Measurements from ENCODE around the gene CD27.
A peak's percentile ranks its signal among the peaks of the same experiment; 100 is the strongest.

Gene CD27

GRCh38 chr12:6450091-6450868, 5.5 kb downstream of the CD27 start:
- H3K4me3 ChIP-seq (replicated peaks; ENCODE audit: insufficient read depth, low read length) = no peak overlapping the region
- no peak for DNase-seq (ENCODE audit: low read depth in 1 of 2, low spot score in 1 of 2)
- TF ChIP-seq CTCF (IDR thresholded peaks at IDR 0.05; ENCODE audit: insufficient read depth, low read length) (no peak), GABPA (IDR thresholded peaks at IDR 0.05; ENCODE audit: low read depth) (no peak), SPI1 (IDR thresholded peaks at IDR 0.05; ENCODE audit: borderline replicate concordance, low read depth) (no peak), POLR2AphosphoS5 (IDR thresholded peaks at IDR 0.05; ENCODE audit: low read depth) (no peak), REST (IDR thresholded peaks at IDR 0.05; ENCODE audit: insufficient replicate concordance, low read depth) (no peak)
- no peaks in the 10 kb centered on the region for H3K27me3 ChIP-seq (ENCODE audit: insufficient read depth, poor library complexity, severe bottlenecking)
- no peak overlapping the region; the same call in 1 of the 2 replicates for H3K27ac ChIP-seq (replicated peaks)

GRCh38 chr12:6450869-6451347, 6.2 kb downstream of the CD27 start:
- Histone ChIP-seq H3K4me3 (replicated peaks; ENCODE audit: insufficient read depth, low read length) (peak overlapping the region; percentile 58), H3K27me3 (ENCODE audit: insufficient read depth, poor library complexity, severe bottlenecking) (no peaks in the 10 kb centered on the region), H3K27ac (replicated peaks) (peak overlapping the region; percentile 98)
- no peak for TF ChIP-seq REST (IDR thresholded peaks at IDR 0.05; ENCODE audit: insufficient replicate concordance, low read depth)
- DNase-seq (ENCODE audit: low read depth in 1 of 2, low spot score in 1 of 2) = no peak

GRCh38 chr12:6451348-6452244, 6.8 kb downstream of the CD27 start, which contains the start of gene TAPBPL:
Gene TAPBPL (plus strand): TSS chr12:6452042. CDS start chr12:6452249, 207 bp downstream.
- Histone ChIP-seq H3K27me3 (ENCODE audit: insufficient read depth, poor library complexity, severe bottlenecking) (no peaks in the 10 kb centered on the region), H3K4me3 (replicated peaks; ENCODE audit: insufficient read depth, low read length) (peak within 1 kb of the TSS; percentile 58), H3K27ac (replicated peaks) (peak within 1 kb of the TSS; percentile 98)
- TF ChIP-seq POLR2AphosphoS5 (IDR thresholded peaks at IDR 0.05; ENCODE audit: low read depth) (peak; percentile 80), GABPA (IDR thresholded peaks at IDR 0.05; ENCODE audit: low read depth) (no peak; the same call in 1 of the 2 replicates), REST (IDR thresholded peaks at IDR 0.05; ENCODE audit: insufficient replicate concordance, low read depth) (peak; percentile 30), CTCF (IDR thresholded peaks at IDR 0.05; ENCODE audit: insufficient read depth, low read length) (no peak), SPI1 (IDR thresholded peaks at IDR 0.05; ENCODE audit: borderline replicate concordance, low read depth) (peak; percentile 52; the same call in 1 of the 2 replicates)
- peak; percentile 77 to 82 for DNase-seq (ENCODE audit: low read depth in 1 of 2, low spot score in 1 of 2)

Data from HL-60 (cell line).